ENCODE results near the gene GANAB. TPM values are rescaled to one million over a fixed set of nuclear protein-coding genes. Genes with fewer than 3 reads are reported as not detected.
A peak's percentile ranks its signal among the peaks of the same experiment; 100 is the strongest.

GANAB gene
- total and polyA plus RNA-seq, 2 of the 13 experiments (the other 11 are each of a cell fraction or from before 2014, with no cell fraction given), result 99.5 to 234 TPM

DNA sequence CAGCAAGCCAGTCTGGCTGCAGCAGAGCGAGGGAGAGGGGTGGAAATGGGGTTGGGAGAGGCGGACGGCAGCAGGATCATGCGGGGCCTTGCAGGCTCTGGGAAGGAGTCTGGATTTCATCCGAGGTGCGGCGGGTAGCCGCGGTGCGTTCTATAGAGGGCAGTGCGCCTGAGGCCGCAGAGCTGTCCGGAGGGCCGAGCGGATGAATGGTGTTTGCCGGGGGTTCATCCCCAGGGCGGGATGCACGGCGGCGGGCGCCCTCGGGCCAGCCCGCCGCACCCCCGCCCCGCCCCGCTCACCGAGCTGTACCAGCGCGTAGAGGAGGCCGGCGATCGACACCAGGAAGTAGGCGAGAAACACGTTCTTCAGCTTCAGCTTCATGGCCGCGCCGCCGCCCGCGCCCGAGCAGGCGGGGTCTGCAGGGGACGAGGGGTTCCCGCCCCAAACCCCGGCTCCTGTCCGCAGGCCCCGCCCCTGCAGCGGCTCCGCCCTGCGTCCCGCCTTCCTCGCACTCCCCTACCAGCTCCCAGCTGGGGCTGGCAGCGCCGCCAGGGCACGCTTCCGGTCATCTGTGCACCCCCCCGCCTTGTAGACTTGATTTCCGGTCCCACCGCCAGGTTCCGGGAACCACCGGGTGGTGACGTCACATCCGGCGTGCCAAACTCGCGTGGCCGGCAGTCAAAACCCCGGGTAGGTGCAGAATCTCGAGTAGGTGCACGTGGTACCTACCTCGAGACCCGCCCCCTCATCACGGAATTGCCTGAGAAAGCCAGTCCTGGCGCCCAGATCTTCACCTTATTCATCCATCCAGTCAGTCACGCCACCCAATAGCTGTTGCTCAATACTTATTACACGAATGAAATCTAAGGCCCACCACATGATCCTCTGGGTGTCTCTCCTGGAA, 24.6 kb downstream of the GANAB start, which contains the start of gene B3GAT3 (continued):
- TF ChIP-seq ZFX (CRISPR knock-in tag; IDR thresholded peaks at IDR 0.05; ENCODE audit: low read depth), result peak; percentile 61
- TF ChIP-seq, protein P1, sequence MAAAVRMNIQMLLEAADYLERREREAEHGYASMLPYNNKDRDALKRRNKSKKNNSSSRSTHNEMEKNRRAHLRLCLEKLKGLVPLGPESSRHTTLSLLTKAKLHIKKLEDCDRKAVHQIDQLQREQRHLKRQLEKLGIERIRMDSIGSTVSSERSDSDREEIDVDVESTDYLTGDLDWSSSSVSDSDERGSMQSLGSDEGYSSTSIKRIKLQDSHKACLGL (CRISPR knock-in tag; IDR thresholded peaks at IDR 0.05), result peak; percentile 97
- TF ChIP-seq, protein P2, sequence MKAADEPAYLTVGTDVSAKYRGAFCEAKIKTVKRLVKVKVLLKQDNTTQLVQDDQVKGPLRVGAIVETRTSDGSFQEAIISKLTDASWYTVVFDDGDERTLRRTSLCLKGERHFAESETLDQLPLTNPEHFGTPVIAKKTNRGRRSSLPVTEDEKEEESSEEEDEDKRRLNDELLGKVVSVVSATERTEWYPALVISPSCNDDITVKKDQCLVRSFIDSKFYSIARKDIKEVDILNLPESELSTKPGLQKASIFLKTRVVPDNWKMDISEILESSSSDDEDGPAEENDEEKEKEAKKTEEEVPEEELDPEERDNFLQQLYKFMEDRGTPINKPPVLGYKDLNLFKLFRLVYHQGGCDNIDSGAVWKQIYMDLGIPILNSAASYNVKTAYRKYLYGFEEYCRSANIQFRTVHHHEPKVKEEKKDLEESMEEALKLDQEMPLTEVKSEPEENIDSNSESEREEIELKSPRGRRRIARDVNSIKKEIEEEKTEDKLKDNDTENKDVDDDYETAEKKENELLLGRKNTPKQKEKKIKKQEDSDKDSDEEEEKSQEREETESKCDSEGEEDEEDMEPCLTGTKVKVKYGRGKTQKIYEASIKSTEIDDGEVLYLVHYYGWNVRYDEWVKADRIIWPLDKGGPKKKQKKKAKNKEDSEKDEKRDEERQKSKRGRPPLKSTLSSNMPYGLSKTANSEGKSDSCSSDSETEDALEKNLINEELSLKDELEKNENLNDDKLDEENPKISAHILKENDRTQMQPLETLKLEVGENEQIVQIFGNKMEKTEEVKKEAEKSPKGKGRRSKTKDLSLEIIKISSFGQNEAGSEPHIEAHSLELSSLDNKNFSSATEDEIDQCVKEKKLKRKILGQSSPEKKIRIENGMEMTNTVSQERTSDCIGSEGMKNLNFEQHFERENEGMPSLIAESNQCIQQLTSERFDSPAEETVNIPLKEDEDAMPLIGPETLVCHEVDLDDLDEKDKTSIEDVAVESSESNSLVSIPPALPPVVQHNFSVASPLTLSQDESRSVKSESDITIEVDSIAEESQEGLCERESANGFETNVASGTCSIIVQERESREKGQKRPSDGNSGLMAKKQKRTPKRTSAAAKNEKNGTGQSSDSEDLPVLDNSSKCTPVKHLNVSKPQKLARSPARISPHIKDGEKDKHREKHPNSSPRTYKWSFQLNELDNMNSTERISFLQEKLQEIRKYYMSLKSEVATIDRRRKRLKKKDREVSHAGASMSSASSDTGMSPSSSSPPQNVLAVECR (CRISPR knock-in tag; IDR thresholded peaks at IDR 0.05; ENCODE audit: borderline replicate concordance), result peak; percentile 97
- TF ChIP-seq JUNB (CRISPR knock-in tag; IDR thresholded peaks at IDR 0.05; ENCODE audit: borderline replicate concordance), result no peak; the same call in 1 of the 2 replicates
- TF ChIP-seq, protein P3, sequence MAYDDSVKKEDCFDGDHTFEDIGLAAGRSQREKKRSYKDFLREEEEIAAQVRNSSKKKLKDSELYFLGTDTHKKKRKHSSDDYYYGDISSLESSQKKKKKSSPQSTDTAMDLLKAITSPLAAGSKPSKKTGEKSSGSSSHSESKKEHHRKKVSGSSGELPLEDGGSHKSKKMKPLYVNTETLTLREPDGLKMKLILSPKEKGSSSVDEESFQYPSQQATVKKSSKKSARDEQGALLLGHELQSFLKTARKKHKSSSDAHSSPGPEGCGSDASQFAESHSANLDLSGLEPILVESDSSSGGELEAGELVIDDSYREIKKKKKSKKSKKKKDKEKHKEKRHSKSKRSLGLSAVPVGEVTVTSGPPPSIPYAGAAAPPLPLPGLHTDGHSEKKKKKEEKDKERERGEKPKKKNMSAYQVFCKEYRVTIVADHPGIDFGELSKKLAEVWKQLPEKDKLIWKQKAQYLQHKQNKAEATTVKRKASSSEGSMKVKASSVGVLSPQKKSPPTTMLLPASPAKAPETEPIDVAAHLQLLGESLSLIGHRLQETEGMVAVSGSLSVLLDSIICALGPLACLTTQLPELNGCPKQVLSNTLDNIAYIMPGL (CRISPR knock-in tag; IDR thresholded peaks at IDR 0.05; ENCODE audit: borderline replicate concordance in 1 of 2, low read depth in 1 of 2), result peak in 1 of 2 experiments; percentile 86; a peak in 2 of 4 replicates
- peak; percentile 75 for TF ChIP-seq HDAC2 (CRISPR knock-in tag; IDR thresholded peaks at IDR 0.05)
- no peak for TF ChIP-seq AFF4 (CRISPR knock-in tag; IDR thresholded peaks at IDR 0.05)
- TF ChIP-seq ZNF605 (CRISPR knock-in tag; IDR thresholded peaks at IDR 0.05), result peak; percentile 95
- TF ChIP-seq HNRNPL (IDR thresholded peaks at IDR 0.05; ENCODE audit: low read depth, low read length), result peak; percentile 86; the same call in 1 of the 2 replicates
- 0 out of 2 replicates have a peak, but pooled peaks have one; percentile 21 for TF ChIP-seq ZNF292 (CRISPR knock-in tag; IDR thresholded peaks at IDR 0.05; ENCODE audit: borderline replicate concordance, low read depth)
- no peak for TF ChIP-seq MLLT10 (CRISPR knock-in tag; IDR thresholded peaks at IDR 0.05)
- peak; percentile 54; the same call in 1 of the 2 replicates for TF ChIP-seq CCDC6 (CRISPR knock-in tag; IDR thresholded peaks at IDR 0.05)
- peak; percentile 92; the same call in 1 of the 2 replicates for TF ChIP-seq SMAD9 (CRISPR knock-in tag; IDR thresholded peaks at IDR 0.05)
- TF ChIP-seq ZNF136 (CRISPR knock-in tag; IDR thresholded peaks at IDR 0.05; ENCODE audit: low read depth), result peak; percentile 95; the same call in 1 of the 2 replicates
- peak; percentile 85 for TF ChIP-seq ZBTB2 (CRISPR knock-in tag; IDR thresholded peaks at IDR 0.05; ENCODE audit: low read depth)
